HG03457 (cell line): ENCODE measurements around the gene ABCD3.

Experiments used
- ATAC-seq: cut with Tn5 transposase; IDR thresholded peaks from one replicate; pipeline ENCODE4 v1.9.1; 2021; ENCODE audit warnings: moderate number of reproducible peaks; ENCODE audit not compliant: unreplicated experiment

The ABCD3 gene

GRCh38 chr1:94462606-94463005 lies 44.4 kb downstream of the ABCD3 start:
- no peak for ATAC-seq

DNA sequence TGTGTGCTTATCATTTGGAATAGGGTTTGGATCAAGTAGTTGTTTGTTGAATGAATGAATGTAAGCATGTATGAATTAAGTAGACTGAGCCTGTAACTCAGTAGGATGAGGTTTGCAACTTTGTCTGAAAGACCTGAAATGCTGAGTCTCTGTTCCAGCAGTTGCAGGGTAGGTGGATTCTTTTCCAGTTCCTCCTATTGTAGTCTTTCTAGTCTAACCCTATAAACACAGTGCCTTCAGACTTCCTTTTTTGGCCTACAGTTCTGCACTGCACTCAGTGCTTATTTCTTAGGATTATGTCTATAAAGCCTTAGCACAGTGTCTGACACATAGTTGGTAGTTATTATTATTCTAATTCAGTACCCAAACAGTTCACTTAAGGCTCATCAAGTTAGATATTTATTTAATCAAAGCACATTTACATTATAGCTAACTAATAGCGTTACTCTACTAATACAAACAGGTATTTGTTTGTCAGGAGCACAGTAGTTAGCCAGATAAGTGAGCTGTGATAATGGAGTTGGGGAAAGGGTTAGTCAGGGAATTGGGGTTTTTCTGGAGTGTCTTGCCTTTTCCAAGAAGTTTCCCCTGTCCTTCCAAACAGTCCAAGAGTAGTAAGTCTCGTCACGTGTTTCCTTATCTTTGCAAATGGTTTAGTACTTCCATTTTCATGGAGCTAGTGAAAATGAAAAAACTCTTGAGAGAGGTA lies 45.0 kb downstream of the ABCD3 start:
- no peak for ATAC-seq

GRCh38 chr1:94463765-94464330 lies 45.7 kb downstream of the ABCD3 start:
- no peak for ATAC-seq

DNA sequence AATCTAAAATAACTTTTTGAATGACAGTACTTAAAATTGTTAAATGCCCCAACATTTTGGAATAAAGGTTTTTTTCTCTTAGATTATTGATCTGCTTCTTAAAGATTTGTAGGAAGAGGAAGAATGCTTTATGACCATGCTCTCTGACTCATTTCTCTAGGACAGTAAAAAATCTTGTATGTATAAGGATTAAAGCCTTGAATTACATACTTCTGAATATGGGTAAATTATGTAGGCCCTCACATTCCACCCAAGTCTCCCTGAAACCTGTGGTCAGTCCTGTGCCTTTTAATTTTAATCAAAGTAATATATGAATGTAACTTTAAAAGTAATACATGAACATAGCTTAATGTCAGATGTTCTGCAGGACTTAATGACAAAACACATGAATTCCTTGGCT lies 50.5 kb downstream of the ABCD3 start:
- ATAC-seq: no peak

GRCh38 chr1:94471271-94471670 lies 53.1 kb downstream of the ABCD3 start:
- no peak for ATAC-seq

DNA sequence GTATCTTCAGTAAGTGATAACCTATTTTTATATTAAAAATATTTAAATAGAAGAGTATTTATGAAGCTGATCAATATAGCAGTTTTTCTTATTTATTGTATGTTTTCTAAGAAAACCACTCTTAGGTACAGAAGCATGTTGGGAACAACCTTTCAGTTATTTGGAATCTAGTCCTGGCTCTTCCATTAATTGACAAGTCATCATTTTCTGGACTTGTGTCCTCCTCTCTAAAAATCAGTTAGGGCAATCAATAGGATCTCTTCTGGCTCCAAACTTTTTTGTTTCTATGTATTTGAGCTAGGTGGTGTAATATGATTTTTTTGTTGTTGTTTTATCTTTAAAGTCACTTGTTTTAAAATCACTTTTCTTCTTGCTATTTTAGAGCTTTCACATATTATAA lies 57.0 kb downstream of the ABCD3 start:
- no peak for ATAC-seq

- ATAC-seq: no peak
Observed at GRCh38 chr1:94479682-94480081, 61.5 kb downstream of the ABCD3 start.

GRCh38 chr1:94481473-94481933 lies 63.3 kb downstream of the ABCD3 start:
- ATAC-seq: no peak

GRCh38 chr1:94486990-94487389 lies 68.8 kb downstream of the ABCD3 start:
- ATAC-seq: no peak

- ATAC-seq: no peak
Observed at GRCh38 chr1:94490556-94490955, 72.4 kb downstream of the ABCD3 start.

DNA sequence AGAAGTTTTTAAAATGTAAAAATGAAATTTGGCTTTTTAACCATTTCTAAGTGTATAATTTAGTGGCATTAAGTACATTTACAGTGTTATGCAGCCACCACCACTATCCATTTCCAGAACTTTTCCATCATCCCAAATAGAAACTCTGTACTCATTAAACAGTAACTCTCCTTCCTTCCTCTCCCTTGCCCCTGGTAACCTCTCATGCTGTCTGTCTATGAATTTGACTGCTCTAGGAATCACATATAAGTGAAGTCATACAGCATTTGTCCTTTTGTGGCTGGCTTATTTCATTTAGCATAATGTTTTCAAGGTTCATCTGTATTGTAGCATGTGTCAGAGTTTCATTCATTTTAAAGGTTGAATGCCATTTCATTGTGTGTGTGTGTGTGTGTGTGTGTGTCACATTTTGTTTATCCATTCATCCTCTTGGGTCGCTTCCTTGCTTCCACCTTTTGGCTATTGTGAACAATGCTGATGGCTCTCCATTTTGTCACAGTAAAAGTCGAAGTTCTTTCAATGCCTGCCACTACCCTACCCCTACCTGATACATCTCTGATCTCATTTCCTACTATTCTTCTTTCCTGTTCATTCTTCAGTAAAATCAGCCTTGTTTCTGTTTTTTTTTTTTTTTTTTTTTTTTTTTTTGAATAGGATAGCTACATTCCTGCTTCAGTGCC lies 78.0 kb downstream of the ABCD3 start:
- no peak for ATAC-seq

DNA sequence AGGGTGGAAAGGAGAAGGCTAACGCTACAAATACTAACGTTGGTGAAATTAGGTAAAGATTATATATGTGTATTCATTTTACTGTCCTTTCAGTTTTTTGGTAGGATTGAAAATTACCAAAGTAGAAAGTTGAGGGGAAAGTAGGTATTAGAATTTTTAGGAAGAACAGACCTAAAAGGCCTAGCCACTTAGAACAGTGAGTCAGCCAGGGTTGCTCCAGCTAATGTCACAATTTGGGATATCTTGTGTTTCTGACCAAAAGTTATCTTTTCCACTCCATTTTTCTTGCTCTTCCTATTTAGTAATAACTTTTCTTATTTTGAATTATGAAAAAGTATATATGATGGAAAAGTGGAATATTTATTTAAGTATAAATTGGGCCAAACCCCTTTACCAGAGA lies 83.2 kb downstream of the ABCD3 start:
- no peak for ATAC-seq

DNA sequence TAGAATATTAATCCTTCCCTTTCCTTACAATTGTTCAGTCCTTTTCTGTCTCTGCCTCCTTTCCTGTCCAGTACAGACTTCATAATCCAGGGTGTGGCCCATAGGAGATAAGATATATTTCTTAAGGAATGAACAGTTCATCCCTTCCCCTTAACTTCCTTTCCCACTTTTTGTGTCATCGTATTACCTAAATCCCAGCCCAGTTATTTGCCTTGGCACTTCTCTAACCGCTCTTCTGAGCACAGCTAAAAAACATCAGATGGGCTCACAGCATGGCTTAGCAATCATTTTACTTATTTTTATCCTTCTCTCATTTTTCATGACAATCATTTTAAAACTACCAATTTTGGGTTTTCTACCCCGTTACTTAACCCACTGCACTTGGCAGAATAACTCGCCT lies 83.7 kb downstream of the ABCD3 start:
- ATAC-seq: no peak

- no peak for ATAC-seq
Observed at GRCh38 chr1:94503153-94503552, 85.0 kb downstream of the ABCD3 start.

DNA sequence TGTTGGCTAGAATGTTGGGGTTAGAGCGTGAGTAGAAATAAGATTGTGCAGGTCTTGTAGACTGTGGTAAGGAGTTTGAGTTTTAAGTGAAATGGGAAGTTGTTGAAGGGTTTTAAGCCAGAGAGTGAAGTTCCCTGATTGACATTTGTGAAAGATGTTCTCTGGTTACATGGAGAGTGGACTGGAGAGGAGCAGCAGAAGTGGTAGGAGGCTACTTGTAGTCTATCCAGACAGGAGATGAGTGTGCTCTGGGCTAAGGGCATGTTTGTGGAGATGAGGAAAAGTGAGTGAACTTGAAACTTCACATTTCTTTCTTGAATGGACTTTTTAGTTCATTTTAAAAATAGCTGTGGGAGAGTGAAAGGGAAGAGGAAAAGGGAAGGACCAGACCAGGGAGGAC lies 86.4 kb downstream of the ABCD3 start:
- ATAC-seq: no peak

DNA sequence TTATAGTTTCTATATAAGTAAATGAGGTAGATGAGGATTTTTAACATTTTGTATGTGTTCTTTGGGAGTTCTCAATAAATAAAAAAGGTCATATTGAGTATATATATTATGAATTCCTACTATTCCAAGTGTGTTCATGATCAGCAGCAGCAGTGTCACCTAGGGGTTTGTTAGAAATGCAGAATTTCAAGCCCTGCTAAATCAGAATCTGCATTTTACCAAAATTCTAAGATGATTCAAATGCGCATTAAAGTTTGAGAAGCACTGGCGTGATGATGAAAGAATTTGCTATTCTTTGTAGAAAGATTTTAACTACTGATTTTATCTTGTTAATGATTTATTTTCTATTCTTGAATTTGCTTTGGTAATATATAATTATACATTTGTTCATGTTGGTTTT lies 94.6 kb downstream of the ABCD3 start:
- ATAC-seq: no peak

DNA sequence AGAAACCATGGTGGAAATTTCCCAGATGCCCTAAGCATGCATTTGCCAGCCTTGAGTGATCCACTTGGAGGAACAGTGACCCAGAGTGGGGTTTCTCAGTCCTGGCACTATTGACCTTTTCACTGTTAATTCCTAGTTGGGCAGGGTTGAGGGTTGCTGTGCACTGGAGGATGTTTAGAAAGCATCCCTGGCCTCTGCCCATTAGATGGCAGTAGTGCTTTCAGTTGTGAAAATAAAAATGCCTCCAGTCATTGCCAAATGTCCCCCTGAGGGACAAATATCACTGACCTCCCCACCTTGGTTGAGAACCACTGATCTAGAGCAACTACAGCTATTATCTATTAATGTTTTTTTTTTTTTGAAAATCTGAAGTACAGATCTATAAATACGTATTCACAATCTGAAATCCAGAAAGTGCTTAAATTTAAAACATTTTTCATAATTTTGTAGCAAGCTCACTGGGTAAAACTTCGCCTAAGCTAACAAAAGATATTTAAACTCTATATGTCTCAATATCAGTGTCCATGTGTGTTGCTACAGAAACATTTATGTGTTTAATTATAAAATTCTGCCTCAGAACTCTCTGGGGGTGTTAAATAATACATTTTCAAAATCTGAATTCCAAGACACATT lies 96.0 kb downstream of the ABCD3 start:
- ATAC-seq: no peak

- no peak for ATAC-seq
Observed at GRCh38 chr1:94515296-94515947, 97.2 kb downstream of the ABCD3 start.

DNA sequence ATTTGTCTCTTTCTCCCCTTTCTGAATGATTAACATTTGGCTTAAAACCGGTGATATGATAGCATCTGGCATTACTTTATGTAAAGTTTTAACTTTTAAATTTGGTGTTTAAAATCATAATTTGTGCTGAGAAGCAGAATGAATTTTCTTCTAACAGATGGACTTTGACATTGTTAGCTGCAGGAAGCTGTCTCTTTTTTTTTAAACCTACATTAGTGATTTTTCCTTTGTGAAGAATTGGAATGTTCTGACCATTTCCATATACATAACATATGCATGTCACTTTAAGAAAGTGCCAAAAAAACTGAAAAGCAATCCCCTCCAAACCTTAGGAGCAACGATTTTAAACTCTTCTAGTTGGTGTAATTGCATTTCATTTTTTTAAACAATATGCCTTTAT lies 101.2 kb downstream of the ABCD3 start:
- no peak for ATAC-seq

GRCh38 chr1:94522304-94522703 lies 104.1 kb downstream of the ABCD3 start:
- no peak for ATAC-seq

DNA sequence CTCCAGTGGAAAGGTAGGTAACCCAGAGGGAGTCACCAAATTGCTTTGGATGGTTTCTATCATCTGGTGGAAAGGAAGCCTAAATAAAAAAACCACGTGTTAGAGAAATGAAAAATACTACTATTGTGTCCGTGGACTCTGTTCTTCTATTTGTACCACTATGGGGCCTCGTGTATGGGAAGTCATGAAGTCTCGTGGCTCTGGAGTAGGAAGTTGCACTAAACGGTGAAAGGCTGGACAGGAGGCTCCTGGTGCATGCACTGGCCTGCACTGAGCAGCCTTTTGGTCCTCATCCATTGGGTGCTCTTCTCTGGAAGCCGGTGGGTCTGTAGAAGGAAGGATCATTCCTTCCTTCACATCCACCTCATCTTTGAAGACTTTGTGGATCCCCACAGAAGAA lies 106.3 kb downstream of the ABCD3 start:
- no peak for ATAC-seq
